GM23338 (cell line): ENCODE measurements around the gene PRRT1.

Source experiments
- CREB1 ChIP-seq: fragments of 250-450 bp; sonication (Bioruptor Pico); IDR thresholded peaks from 2 replicates; pipeline ENCODE4 v1.5.0; 2020; ENCODE audit warnings: low read depth, mild to moderate bottlenecking, moderate library complexity
- CTCF ChIP-seq, 2 experiments: fragments of 200-600 bp in 1 of 2; sonication (generic) in 1 of 2; conservative IDR thresholded peaks; 2 replicates each; pipeline versions ENCODE4 v1.5.1 to v1.6.1; 2016 to 2017; ENCODE audit warnings: antibody characterized with exemption in 2 of 2, low read depth in 2 of 2, mild to moderate bottlenecking in 2 of 2, moderate library complexity in 1 of 2
- EZH2 ChIP-seq: fragments of 200-600 bp; sonication (generic); IDR thresholded peaks from one replicate; pipeline ENCODE4 v1.8.0; 2017; ENCODE audit warnings: antibody characterized with exemption, mild to moderate bottlenecking, low read depth; ENCODE audit not compliant: unreplicated experiment
- EZH2phosphoT487 ChIP-seq: fragments of 200-600 bp; sonication (generic); IDR thresholded peaks from one replicate; pipeline ENCODE4 v1.8.1; 2018; ENCODE audit warnings: antibody characterized with exemption; ENCODE audit not compliant: unreplicated experiment
- POLR2AphosphoS5 ChIP-seq: IDR thresholded peaks from 2 replicates; pipeline ENCODE4 v1.6.1; 2016; ENCODE audit warnings: antibody characterized with exemption, low read depth
- REST ChIP-seq: IDR thresholded peaks from one replicate; pipeline ENCODE4 v1.6.1; 2018; ENCODE audit warnings: antibody characterized with exemption; ENCODE audit not compliant: unreplicated experiment
- STAT1 ChIP-seq: IDR thresholded peaks from one replicate; pipeline ENCODE4 v1.6.1; 2016; ENCODE audit warnings: antibody characterized with exemption; ENCODE audit not compliant: unreplicated experiment
- ZNF114 ChIP-seq: fragments of 250-450 bp; sonication (Bioruptor Pico); IDR thresholded peaks from 2 replicates; pipeline ENCODE4 v1.5.0; 2020; ENCODE audit warnings: mild to moderate bottlenecking, moderate library complexity
- ZNF331 ChIP-seq: fragments of 250-450 bp; sonication (Bioruptor Pico); IDR thresholded peaks from 2 replicates; pipeline ENCODE4 v1.5.0; 2020; ENCODE audit warnings: low read depth, mild to moderate bottlenecking, moderate library complexity
- TF ChIP-seq, protein P1 (sequence below): fragments of 250-450 bp; sonication (Bioruptor Pico); IDR thresholded peaks from 2 replicates; pipeline ENCODE4 v1.5.0; 2020; ENCODE audit warnings: mild to moderate bottlenecking, moderate library complexity

GRCh38 chr6:32110632-32111031, 41.1 kb downstream of the PRRT1 start:
- TF ChIP-seq ZNF331 (CRISPR knock-in tag) (no peak), CTCF (conservative IDR thresholded peaks at IDR 0.05; ENCODE audit: low read depth in 2 of 2) (no peak), ZNF114 (no peak), EZH2 (no peak), POLR2AphosphoS5 (0 out of 2 replicates have a peak, but pooled peaks have one; percentile 28), STAT1 (no peak), CREB1 (CRISPR knock-in tag) (no peak), REST (no peak), EZH2phosphoT487 (no peak)
- TF ChIP-seq, protein P1, sequence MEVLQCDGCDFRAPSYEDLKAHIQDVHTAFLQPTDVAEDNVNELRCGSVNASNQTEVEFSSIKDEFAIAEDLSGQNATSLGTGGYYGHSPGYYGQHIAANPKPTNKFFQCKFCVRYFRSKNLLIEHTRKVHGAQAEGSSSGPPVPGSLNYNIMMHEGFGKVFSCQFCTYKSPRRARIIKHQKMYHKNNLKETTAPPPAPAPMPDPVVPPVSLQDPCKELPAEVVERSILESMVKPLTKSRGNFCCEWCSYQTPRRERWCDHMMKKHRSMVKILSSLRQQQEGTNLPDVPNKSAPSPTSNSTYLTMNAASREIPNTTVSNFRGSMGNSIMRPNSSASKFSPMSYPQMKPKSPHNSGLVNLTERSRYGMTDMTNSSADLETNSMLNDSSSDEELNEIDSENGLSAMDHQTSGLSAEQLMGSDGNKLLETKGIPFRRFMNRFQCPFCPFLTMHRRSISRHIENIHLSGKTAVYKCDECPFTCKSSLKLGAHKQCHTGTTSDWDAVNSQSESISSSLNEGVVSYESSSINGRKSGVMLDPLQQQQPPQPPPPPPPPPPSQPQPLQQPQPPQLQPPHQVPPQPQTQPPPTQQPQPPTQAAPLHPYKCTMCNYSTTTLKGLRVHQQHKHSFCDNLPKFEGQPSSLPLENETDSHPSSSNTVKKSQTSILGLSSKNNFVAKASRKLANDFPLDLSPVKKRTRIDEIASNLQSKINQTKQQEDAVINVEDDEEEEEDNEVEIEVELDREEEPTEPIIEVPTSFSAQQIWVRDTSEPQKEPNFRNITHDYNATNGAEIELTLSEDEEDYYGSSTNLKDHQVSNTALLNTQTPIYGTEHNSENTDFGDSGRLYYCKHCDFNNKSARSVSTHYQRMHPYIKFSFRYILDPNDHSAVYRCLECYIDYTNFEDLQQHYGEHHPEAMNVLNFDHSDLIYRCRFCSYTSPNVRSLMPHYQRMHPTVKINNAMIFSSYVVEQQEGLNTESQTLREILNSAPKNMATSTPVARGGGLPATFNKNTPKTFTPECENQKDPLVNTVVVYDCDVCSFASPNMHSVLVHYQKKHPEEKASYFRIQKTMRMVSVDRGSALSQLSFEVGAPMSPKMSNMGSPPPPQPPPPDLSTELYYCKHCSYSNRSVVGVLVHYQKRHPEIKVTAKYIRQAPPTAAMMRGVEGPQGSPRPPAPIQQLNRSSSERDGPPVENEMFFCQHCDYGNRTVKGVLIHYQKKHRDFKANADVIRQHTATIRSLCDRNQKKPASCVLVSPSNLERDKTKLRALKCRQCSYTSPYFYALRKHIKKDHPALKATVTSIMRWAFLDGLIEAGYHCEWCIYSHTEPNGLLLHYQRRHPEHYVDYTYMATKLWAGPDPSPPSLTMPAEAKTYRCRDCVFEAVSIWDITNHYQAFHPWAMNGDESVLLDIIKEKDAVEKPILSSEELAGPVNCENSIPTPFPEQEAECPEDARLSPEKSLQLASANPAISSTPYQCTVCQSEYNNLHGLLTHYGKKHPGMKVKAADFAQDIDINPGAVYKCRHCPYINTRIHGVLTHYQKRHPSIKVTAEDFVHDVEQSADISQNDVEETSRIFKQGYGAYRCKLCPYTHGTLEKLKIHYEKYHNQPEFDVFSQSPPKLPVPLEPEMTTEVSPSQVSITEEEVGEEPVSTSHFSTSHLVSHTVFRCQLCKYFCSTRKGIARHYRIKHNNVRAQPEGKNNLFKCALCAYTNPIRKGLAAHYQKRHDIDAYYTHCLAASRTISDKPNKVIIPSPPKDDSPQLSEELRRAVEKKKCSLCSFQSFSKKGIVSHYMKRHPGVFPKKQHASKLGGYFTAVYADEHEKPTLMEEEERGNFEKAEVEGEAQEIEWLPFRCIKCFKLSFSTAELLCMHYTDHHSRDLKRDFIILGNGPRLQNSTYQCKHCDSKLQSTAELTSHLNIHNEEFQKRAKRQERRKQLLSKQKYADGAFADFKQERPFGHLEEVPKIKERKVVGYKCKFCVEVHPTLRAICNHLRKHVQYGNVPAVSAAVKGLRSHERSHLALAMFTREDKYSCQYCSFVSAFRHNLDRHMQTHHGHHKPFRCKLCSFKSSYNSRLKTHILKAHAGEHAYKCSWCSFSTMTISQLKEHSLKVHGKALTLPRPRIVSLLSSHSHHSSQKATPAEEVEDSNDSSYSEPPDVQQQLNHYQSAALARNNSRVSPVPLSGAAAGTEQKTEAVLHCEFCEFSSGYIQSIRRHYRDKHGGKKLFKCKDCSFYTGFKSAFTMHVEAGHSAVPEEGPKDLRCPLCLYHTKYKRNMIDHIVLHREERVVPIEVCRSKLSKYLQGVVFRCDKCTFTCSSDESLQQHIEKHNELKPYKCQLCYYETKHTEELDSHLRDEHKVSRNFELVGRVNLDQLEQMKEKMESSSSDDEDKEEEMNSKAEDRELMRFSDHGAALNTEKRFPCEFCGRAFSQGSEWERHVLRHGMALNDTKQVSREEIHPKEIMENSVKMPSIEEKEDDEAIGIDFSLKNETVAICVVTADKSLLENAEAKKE (CRISPR knock-in tag) = no peak
